HG03108 (cell line): Measurements from ENCODE around the gene RNF224.

Source experiments
- ATAC-seq: cut with Tn5 transposase; IDR thresholded peaks from one replicate; pipeline ENCODE4 v1.9.1; 2021; ENCODE audit warnings: moderate library complexity; ENCODE audit not compliant: unreplicated experiment

RNF224 gene

DNA sequence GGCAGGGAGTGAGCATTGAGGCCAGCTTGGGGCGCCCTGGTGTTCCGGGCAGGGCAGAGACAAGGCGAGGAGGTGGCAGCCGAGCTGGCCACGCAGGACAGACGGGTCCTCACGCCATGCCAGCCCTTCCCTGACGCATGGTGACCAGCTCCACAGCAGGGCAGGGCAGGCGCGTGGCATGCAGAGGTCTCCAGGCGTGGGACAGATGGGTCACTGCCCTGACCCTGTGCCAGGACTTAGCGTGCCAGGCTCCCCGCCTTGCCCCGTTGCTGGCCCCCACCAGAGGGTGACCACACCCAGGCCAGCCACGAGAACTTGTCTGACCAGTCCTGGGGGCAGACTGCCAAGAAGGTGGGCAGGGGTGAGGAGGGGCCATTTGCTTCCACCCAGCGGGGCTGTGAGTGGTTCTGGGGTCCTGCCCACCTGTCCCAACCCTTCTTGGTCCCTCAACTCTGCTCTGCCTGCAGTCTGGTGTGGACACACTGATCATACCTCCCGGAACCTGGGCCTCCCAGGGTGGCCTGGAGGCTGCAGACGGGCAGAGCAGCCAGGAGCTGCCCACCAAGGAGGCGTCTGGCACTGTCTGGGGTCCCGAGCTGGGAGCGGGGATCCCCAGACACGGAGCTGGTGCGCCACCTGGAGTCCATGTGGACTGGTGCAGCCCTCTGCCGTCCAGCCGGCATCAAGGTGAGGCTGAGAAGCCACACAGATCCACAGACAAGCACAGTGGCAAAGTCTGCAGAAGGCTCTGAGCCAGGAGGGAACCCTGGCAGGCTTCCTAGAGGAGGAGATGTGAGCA, at the start of gene RNF224:
Gene RNF224 (plus strand): TSS at position 449 of the 799 bp plus-strand sequence. CDS start 834 bp downstream, outside the sequence.
- no peak for ATAC-seq

GRCh38 chr9:137178201-137178938, 48.9 kb upstream of the RNF224 start:
- ATAC-seq: no peak

- ATAC-seq: no peak
Observed at GRCh38 chr9:137178939-137179630, 48.2 kb upstream of the RNF224 start.

DNA sequence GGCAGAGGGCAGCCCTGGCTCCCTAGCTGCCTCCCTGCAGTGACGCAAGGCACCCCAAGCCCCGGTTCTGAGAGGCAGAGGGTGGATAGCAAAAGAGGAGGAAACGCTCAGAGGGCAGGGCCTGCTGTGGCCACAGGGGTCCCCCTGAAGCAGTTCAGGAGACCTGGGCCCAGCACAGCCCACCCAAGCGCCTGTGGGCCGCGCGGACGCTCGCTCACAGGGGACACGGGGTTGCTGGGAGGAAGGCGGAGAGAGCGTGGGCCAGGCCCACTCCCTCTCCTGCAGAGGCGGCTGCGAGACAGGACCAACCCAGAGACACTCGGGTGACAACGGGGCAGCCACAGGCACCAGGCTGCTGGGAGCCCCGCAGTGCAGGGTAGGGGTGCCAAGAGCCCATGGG, 47.5 kb upstream of the RNF224 start:
- ATAC-seq: no peak

DNA sequence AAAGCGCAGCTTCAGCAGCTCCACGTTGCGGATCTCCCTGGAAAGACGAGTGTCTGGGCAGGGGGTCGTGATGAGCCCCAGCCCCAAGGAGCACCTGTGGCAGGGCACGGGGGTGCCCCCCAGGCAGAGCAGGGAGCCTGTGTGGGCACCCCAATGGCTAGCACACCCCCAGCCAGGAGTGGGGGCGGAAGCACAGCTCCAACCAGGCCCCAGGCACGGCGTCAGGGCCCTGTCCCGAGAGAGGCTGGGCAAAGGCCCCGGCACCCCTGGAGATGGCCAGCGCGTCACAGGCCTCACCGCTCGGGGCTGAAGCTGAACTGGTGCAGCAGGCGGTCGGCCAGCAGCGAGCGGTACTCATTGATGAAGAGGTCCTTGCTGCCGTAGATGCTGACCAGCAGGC, 46.8 kb upstream of the RNF224 start:
- ATAC-seq: no peak

- ATAC-seq: no peak
Observed at GRCh38 chr9:137181680-137182079, 45.6 kb upstream of the RNF224 start.

DNA sequence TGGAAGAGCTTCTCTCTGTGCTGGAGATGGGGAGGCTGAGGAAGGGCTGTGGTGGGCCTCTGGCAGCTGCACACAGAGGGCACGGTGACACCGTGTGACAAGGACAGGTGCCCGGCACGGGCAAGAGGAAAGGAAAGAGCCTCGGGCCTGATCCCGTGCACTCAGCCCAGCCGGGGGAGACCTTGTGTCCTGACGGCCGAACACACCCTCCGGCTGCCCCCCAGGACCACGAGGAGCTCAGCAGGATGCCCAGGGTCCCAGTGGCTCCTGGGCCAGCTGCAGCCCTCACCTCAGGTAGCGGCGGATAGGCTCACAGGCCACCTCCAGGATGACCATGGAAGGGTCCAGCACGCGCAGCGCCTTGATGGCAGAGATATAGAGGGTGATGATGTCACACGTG, 44.5 kb upstream of the RNF224 start:
- no peak for ATAC-seq

DNA sequence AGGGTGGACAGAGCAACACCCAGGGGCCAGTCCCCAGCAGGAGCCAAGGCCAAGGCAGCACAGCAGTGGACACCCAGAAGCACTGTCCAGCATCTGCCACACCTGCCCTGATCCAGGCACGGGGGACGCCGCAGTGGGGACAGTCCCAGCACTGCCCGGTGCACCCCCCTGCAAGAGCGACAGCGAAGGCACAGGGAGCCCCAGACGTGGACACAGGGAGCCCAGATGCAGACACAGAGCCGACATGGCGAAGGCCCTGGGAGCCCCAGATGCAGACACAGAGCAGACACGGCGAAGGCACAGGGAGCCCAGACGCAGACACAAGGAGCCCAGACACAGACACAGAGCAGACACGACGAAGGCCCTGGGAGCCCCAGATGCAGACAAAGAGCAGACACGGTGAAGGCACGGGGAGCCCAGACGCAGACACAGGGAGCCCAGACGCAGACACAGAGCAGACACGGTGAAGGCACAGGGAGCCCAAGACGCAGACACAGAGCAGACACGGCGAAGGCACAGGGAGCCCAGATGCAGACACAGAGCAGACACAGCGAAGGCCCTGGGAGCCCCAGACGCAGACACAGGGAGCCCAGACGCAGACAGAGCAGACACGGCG, 43.2 kb upstream of the RNF224 start:
- no peak for ATAC-seq

DNA sequence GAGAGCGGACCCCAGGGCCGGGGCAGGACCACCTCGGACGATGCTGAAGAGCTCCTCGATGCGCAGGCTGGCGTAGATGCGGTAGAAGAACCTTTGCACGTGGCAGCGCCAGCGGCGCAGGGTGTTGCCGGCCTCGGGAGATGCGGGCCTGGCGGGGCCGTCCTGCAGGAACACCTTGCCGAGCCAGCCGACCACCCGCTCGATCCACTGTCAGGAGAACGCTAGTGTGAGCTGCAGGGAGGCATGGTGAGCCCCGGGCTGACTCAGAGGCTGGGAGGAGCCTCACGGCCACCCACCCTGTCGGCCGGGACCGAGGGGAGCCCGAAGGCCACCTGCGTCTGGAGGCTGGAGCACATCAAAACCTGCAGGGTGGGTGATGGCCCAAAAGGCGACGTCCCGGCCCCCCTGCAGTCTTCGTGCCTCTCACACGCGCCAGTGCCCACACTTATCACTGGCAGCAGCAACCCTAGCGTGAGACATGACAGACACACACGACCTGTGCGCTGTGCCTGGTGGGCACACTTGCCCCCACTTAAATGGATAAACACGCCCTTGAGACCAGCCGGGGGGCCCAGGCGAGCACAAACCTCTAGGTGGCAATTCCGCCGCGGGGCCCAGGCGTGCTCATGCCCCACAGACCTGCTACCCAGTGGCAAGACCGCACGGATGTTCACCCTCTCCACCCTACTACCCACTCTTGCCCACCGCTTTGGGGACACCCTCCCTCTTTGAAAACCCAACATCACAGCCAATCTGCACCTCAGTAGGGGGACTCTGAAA, 42.2 kb upstream of the RNF224 start:
- no peak for ATAC-seq

GRCh38 chr9:137185921-137186320, 41.4 kb upstream of the RNF224 start:
- ATAC-seq: no peak

DNA sequence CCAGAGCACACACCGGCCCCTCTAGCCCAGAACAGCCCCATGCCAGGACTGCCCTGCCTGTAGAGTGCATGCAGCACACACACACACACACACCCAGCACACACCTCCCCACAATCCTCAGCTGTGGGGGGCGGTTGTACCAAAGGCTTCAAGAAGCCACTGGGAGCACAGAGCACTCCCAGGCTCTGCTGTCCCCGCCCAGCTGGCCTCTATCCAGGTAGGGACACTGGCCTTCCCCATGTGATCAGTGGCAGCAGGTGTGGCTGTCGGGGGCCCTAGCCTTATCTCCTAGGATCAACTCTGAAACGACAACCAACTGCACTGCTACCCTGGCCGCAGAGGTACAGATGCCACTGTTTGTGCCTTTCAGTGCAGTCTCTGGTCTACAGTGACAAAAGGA, 40.9 kb upstream of the RNF224 start:
- ATAC-seq: no peak

DNA sequence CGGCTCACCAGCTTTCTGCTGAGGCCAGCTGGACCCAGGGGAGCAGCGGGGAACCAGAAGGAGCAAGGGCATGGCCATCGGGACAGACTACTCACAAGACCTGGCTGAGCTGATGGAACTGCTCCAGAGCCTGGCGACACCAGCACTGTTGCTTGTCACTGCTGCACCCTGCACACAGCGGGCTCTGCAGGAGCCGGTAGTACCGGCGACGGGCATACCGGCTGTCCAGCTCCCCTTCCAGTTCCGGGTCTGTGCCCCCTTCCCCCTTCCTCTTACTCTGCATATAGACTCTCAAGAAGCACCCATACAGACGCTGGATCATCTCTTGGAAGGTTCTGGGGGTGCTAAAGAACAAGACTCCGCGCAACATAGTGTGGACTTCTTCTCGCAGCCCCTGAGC, 39.9 kb upstream of the RNF224 start:
- no peak for ATAC-seq

DNA sequence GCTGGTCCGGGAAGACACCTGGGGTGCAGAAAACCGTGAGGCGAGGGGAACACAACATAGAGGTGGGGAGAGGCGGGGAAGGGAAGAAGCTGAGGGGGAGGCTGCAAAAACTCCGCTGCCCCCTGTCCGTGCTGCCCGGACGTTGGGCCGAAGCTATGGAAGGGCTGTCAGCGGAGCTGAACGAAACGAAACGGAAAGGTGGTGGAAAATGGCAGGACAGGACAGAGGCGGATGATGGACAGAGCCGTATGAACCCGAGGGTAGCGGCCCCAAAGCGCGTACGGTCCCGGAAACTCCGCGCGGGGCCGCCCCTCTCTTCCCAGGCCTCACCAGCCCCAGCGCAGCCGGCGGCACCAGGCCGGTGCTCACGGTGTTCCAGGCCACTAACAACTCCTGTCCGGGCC, 39.2 kb upstream of the RNF224 start:
- ATAC-seq: no peak

DNA sequence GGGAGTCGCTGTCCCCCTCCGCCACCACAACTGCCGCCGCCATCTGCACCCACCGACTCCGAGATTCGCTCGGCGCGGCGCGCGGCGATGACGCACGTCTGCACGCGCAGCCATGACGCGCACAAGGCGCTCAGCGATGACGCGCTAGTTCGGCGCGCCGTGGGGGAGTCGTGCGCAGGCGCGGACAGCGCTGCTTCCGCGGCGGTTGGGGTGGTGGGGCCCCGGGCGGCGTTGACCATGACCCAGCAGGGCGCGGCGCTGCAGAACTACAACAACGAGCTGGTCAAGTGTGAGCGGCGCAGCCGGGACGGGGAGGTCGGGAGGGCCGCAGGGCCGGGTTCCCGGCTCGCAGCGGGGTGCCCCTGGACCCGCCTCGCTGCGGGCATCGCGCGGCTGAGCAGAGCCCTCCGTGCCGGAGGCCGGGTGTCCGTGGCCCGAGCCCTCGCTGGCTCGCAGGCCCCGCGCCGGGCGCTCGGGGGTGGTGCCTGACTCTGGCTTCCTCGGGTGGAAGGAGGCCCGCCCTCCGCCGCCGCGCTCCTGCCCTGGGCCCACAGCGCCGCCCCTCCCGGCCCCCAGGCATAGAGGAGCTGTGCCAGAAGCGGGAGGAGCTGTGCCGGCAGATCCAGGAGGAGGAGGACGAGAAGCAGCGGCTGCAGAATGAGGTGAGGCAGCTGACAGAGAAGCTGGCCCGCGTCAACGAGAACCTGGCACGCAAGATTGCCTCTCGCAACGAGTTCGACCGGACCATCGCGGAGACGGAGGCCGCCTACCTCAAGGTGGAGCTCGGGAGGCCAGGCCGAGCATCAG, 38.6 kb upstream of the RNF224 start, which contains the start of the genes ANAPC2 and SSNA1:
Gene ANAPC2 (minus strand): TSS at position 71 of the 807 bp plus-strand sequence. CDS start 28 bp downstream, at position 43.
Gene SSNA1 (plus strand): TSS at position 187 of the 807 bp plus-strand sequence. CDS start 51 bp downstream, at position 238.
- peak; percentile 57 for ATAC-seq

GRCh38 chr9:137189297-137190295, 37.7 kb upstream of the RNF224 start:
- no peak for ATAC-seq

DNA sequence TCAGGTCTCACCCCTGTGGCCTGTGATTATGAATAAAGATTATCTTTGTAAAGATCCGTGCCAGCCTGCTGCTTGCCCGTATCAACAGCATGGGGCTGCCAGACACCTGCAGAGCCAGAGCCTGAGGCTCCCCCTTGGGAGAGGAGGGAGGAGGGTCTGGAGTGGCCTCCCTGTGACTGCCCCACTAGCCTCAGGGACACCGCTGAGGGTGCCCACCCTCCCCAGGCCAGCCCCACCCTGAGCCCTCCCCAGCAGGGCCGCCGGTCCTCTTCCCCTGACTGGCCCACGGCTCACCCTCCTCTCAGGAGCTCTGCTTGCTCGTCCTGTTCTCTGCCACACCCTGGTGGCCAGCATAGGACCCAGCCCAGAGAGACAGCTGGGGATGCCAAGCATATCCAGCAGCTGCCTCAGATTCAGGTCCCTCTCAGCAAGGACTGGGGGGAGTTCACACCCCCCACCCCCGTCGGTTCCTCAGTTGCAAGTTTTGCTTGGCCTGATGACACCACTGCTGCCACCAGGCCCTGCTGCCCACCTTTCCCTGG, 36.9 kb upstream of the RNF224 start:
- ATAC-seq: no peak

- no peak for ATAC-seq
Observed at GRCh38 chr9:137191245-137191644, 36.1 kb upstream of the RNF224 start.
